Sciatic nerve (tissue), 2 donors: ENCODE measurements around the gene LZIC. TPM values are rescaled to one million over a fixed set of nuclear protein-coding genes. Genes with fewer than 3 reads are reported as not detected.
"Not testable (repeated sequence)": the region's sequence is repeated elsewhere in the genome, so short reads cannot be mapped to it uniquely, and the experiment has no call there.

Experiments used
- ATAC-seq: fragments of 200-7000 bp; cut with Tn5 transposase; one replicate; pipeline ENCODE4 v1.9.1; 2020; ENCODE audit warnings: mild to moderate bottlenecking, moderate library complexity
- DNase-seq: peaks from one replicate; pipeline ENCODE4 v3.0.0-alpha.2; 2020; ENCODE audit warnings: low spot score
- intact Hi-C: fragments of 100-400 bp; cut with DNase I; formaldehyde crosslinking; loops from one replicate; pipeline ENCODE4 v1.14.2; 2022
- total RNA-seq: library from RNA; stranded (reverse); fragmentation: NEBNext Ultra II Directional; extraction: Animal tissue kit (Norgen Biotek cat#: 25700); gene quantifications from one replicate; pipeline ENCODE4 v1.2.1, GENCODE V29; 2021
- donor health status: DM: no; HTN: no; CAD: no.
- donor health status: DM: no; HTN: no; CAD: no.

The LZIC gene
- 42.4 TPM for total RNA-seq

- DNase-seq (peak; percentile 93), ATAC-seq (peak; percentile 100)
- intact Hi-C loops: no loop called here
Observed at GRCh38 chr1:9942939-9943788, at the start of gene LZIC, which contains the start of gene NMNAT1. Gene LZIC (minus strand): TSS chr1:9943391. CDS start chr1:9936619, 6,772 bp downstream. Gene NMNAT1 (plus strand): TSS chr1:9943475. CDS start chr1:9972074, 28,599 bp downstream.

GRCh38 chr1:9992910-9993309 lies 49.7 kb upstream of the LZIC start:
- no peak for DNase-seq
- intact Hi-C loops: no loop called here
- ATAC-seq: no peak

- DNase-seq (no peak), ATAC-seq (peak; percentile 63)
- intact Hi-C loops: no loop called here
Observed at GRCh38 chr1:9990944-9991343, 47.8 kb upstream of the LZIC start.

- intact Hi-C loops: no loop called here
- ATAC-seq (no peak), DNase-seq (no peak)
Observed at GRCh38 chr1:9989773-9990172, 46.6 kb upstream of the LZIC start.

- DNase-seq: no peak
- intact Hi-C loops: no loop called here
Observed at GRCh38 chr1:9985001-9985400, 41.8 kb upstream of the LZIC start.

GRCh38 chr1:9984253-9984652 lies 41.1 kb upstream of the LZIC start:
- ATAC-seq: no peak
- intact Hi-C loops: no loop called here
- no peak for DNase-seq

More at GRCh38 chr1:9985001-9985400, 41.8 kb upstream of the LZIC start:
- no peak for ATAC-seq

- ATAC-seq: no peak
- intact Hi-C loops: no loop called here
- DNase-seq: no peak
Observed at GRCh38 chr1:9960706-9961562, 17.7 kb upstream of the LZIC start.

- DNase-seq: no peak
- intact Hi-C loops: no loop called here
- no peak for ATAC-seq
Observed at GRCh38 chr1:9960011-9960410, 16.8 kb upstream of the LZIC start.

GRCh38 chr1:9957726-9958125 lies 14.5 kb upstream of the LZIC start:
- DNase-seq (no peak), ATAC-seq (no peak)
- intact Hi-C loops: no loop called here

GRCh38 chr1:9946315-9946714 lies 3.1 kb upstream of the LZIC start:
- DNase-seq (no peak), ATAC-seq (no peak)
- intact Hi-C loops: no loop called here

- intact Hi-C loops: no loop called here
- no peak for DNase-seq
- ATAC-seq: peak; percentile 58
Observed at GRCh38 chr1:9942399-9942938, 722 bp downstream of the LZIC start.

GRCh38 chr1:9929431-9930385 lies 13.5 kb downstream of the LZIC start:
- no peak for DNase-seq
- ATAC-seq: peak; percentile 71
- intact Hi-C loops: no loop called here

GRCh38 chr1:9927259-9927658 lies 15.9 kb downstream of the LZIC start:
- intact Hi-C loops: no loop called here
- DNase-seq (no peak), ATAC-seq (no peak)

- intact Hi-C loops: no loop called here
- DNase-seq: no peak
- ATAC-seq: no peak
Observed at GRCh38 chr1:9922342-9922741, 20.8 kb downstream of the LZIC start.

GRCh38 chr1:9920606-9921005 lies 22.6 kb downstream of the LZIC start:
- intact Hi-C loops: no loop called here
- ATAC-seq (no peak), DNase-seq (no peak)

GRCh38 chr1:9917901-9918300 lies 25.3 kb downstream of the LZIC start:
- DNase-seq: no peak
- intact Hi-C loops: no loop called here
- ATAC-seq: no peak

- ATAC-seq, intact Hi-C loops, DNase-seq: not testable (repeated sequence)
Observed at GRCh38 chr1:9917495-9917894, 25.7 kb downstream of the LZIC start.

- DNase-seq: no peak
- no peak for ATAC-seq
- intact Hi-C loops: no loop called here
Observed at GRCh38 chr1:9916452-9916851, 26.7 kb downstream of the LZIC start.

- DNase-seq (no peak), ATAC-seq (no peak)
- intact Hi-C loops: no loop called here
Observed at GRCh38 chr1:9914610-9914937, 28.6 kb downstream of the LZIC start.
